ENCODE data around the gene OXLD1. TPM values are rescaled to one million over a fixed set of nuclear protein-coding genes. Genes with fewer than 3 reads are reported as not detected.

OXLD1 gene
- total and polyA plus RNA-seq, 2 experiments from 2014 or later = 48.5 to 49.3 TPM

DNA sequence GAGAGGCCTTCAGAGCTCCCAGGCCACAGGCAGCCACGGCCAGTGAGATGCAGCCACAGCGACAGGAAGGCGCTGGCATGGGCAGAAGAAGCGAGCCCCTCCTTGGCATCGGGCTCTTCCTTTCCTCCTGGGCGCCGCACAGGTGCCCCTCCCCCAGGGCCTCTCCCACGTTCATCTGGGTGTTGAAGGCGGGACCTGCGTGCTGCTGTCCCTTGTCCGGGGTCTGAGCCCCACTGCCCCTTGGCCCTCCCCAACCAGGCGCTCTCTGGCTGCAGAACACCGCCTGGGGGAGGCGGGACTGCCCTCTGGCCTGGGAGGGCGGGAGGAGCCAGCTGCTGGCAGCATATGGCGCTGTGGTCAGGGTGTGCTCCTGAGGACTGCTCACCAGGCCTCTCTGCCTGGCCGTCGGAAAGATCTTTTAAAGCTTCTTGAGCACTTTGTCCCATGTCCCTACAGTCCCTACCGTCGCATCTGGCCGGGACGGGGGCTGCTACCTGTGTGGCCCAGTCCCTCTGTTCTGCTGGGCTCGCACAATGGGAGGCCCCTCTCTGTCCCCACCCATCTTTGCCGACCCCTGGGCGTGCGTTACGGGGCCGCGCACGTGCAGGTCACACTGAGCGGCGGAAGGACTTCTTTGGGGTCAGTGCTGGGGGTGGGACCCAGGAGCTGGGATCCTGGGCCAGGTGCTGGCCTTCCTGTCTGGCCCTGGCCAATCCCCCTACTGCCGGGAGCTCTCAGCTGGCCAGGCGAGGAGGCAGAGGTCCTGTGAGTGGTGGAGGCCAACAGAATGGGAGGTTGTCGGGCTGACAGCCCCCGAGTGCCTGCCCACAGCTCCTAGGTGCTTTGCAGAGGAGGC, 47.4 kb upstream of the OXLD1 start:
- no peak overlapping the region for H3K4me2 ChIP-seq (ENCODE audit: unreplicated experiment)
- no peak overlapping the region for H2AFZ ChIP-seq
- DNase-seq = no peak
- no peak overlapping the region for H3K27ac ChIP-seq
- peaks cover 16% of the 10 kb centered on the region for H3K4me1 ChIP-seq (ENCODE audit: insufficient read depth)
- H3K4me3 ChIP-seq = no peak overlapping the region
- peak overlapping the region; percentile 63; the same call in 1 of the 2 replicates for H3K9ac ChIP-seq
- no peaks in the 10 kb centered on the region for H3K79me2 ChIP-seq (ENCODE audit: insufficient read depth)
- H3K9me3 ChIP-seq (ENCODE audit: low read depth) = no peaks in the 10 kb centered on the region
- no peaks in the 10 kb centered on the region for H3K36me3 ChIP-seq (ENCODE audit: low read depth)
- H3K9me2 ChIP-seq (ENCODE audit: insufficient read depth) = no peaks in the 10 kb centered on the region
- H4K20me1 ChIP-seq (ENCODE audit: insufficient read depth) = no peaks in the 10 kb centered on the region
- no peaks in the 10 kb centered on the region for H3F3A ChIP-seq (ENCODE audit: insufficient read depth)
- no peaks in the 10 kb centered on the region for H3K27me3 ChIP-seq (replicated peaks; ENCODE audit: insufficient read depth)
- in situ Hi-C loops (cut with MboI) = no loop called here
- WGBS, 2 experiments (ENCODE audit: low coverage in 1 of 2, low lambda C conversion rate in 2 of 2, missing lambda C conversion rate in 2 of 2) = 84 to 85% methylated on average over 29 to 36 of the region's 36 CpGs
- TF ChIP-seq EZH2phosphoT487 (IDR thresholded peaks at IDR 0.05; ENCODE audit: insufficient read depth, low read depth) (no peak), EZH2 (IDR thresholded peaks at IDR 0.05; ENCODE audit: insufficient read depth, poor library complexity, severe bottlenecking) (no peak)

DNA sequence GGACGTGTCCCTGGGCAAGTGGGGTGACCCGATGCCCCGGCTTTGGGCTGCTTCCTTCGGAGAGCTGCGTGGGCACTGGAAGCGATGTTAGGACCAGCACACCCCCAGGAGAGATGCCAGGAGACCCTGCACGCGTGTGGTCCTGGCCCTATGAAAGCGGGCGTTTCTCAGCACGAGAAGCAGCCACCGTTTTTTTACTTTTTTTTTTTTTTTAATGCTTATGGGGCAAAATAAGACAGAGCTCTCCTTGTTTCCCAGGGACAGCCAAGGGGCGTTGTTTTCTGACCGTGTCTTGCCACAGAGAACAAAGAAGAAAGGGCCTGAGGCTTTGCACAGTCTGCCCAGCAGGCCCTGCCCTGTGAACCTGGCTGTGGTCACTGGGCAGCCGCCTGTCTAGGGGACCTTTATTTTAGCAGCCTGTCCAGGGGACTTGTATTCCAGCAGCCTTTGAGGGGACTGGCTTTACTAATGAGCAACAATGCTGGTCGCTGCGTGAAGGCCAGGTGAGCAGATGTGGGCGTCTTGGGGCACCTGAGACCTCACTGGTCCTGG, 46.7 kb upstream of the OXLD1 start:
- Histone ChIP-seq H3K4me3 (peak overlapping the region; percentile 76), H3F3A (ENCODE audit: insufficient read depth) (no peaks in the 10 kb centered on the region), H3K27me3 (replicated peaks; ENCODE audit: insufficient read depth) (no peaks in the 10 kb centered on the region), H3K4me2 (ENCODE audit: unreplicated experiment) (peak overlapping the region; percentile 82), H4K20me1 (ENCODE audit: insufficient read depth) (no peaks in the 10 kb centered on the region), H2AFZ (peak overlapping the region; percentile 76; the same call in 1 of the 2 replicates), H3K9me3 (ENCODE audit: low read depth) (no peaks in the 10 kb centered on the region), H3K4me1 (ENCODE audit: insufficient read depth) (peaks cover 16% of the 10 kb centered on the region), H3K9me2 (ENCODE audit: insufficient read depth) (no peaks in the 10 kb centered on the region), H3K9ac (peak overlapping the region; percentile 63), H3K79me2 (ENCODE audit: insufficient read depth) (no peaks in the 10 kb centered on the region), H3K27ac (no peak overlapping the region), H3K36me3 (ENCODE audit: low read depth) (no peaks in the 10 kb centered on the region)
- TF ChIP-seq EZH2 (IDR thresholded peaks at IDR 0.05; ENCODE audit: insufficient read depth, poor library complexity, severe bottlenecking) (no peak), EZH2phosphoT487 (IDR thresholded peaks at IDR 0.05; ENCODE audit: insufficient read depth, low read depth) (no peak)
- in situ Hi-C loops (cut with MboI) = no loop called here
- peak; percentile 34 for DNase-seq
- 23 to 26% methylated on average over 17 to 18 of the region's 18 CpGs for WGBS, 2 experiments (ENCODE audit: low coverage in 1 of 2, low lambda C conversion rate in 2 of 2, missing lambda C conversion rate in 2 of 2)

DNA sequence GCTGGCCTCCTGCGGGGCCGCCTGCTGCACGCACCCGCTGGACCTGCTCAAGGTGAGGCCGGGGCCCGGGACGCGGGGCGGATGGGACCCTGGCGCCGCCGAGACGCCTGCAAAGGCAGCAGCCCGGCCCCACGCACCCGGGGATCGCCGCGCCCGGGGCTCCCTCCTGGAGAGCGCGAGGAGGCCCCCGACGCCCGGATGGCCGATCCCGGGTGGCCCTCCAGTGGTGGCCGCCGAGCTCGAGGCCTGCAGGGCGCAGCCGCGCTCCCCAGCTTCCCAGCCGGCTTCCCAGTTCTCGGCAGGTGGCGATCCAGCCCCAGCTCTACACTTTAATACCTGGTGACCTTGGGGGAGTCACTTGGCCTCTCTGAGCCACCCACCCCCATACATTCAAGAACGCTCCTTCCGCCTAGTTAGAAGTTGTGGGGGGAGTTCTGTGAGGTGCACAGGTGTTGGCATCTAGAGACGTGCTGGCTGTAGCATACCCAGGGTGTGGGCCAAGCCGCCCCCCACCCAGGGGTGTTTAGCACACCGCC, 46.1 kb upstream of the OXLD1 start:
- no peak overlapping the region for H3K27ac ChIP-seq
- peak overlapping the region; percentile 76 for H3K4me3 ChIP-seq
- H3K4me1 ChIP-seq (ENCODE audit: insufficient read depth) = peaks cover 16% of the 10 kb centered on the region
- DNase-seq = peak; percentile 71
- H3K9me2 ChIP-seq (ENCODE audit: insufficient read depth) = no peaks in the 10 kb centered on the region
- peak overlapping the region; percentile 63 for H3K9ac ChIP-seq
- in situ Hi-C loops (cut with MboI) = no loop called here
- H3K36me3 ChIP-seq (ENCODE audit: low read depth) = no peaks in the 10 kb centered on the region
- no peaks in the 10 kb centered on the region for H3K9me3 ChIP-seq (ENCODE audit: low read depth)
- no peaks in the 10 kb centered on the region for H3K27me3 ChIP-seq (replicated peaks; ENCODE audit: insufficient read depth)
- peak overlapping the region; percentile 76 for H2AFZ ChIP-seq
- no peaks in the 10 kb centered on the region for H4K20me1 ChIP-seq (ENCODE audit: insufficient read depth)
- peak overlapping the region; percentile 82 for H3K4me2 ChIP-seq (ENCODE audit: unreplicated experiment)
- no peaks in the 10 kb centered on the region for H3K79me2 ChIP-seq (ENCODE audit: insufficient read depth)
- WGBS, 2 experiments (ENCODE audit: low coverage in 1 of 2, low lambda C conversion rate in 2 of 2, missing lambda C conversion rate in 2 of 2) = 3 to 4% methylated on average over 19 to 41 of the region's 41 CpGs
- H3F3A ChIP-seq (ENCODE audit: insufficient read depth) = no peaks in the 10 kb centered on the region
- TF ChIP-seq EZH2 (IDR thresholded peaks at IDR 0.05; ENCODE audit: insufficient read depth, poor library complexity, severe bottlenecking) (no peak), EZH2phosphoT487 (IDR thresholded peaks at IDR 0.05; ENCODE audit: insufficient read depth, low read depth) (no peak)

DNA sequence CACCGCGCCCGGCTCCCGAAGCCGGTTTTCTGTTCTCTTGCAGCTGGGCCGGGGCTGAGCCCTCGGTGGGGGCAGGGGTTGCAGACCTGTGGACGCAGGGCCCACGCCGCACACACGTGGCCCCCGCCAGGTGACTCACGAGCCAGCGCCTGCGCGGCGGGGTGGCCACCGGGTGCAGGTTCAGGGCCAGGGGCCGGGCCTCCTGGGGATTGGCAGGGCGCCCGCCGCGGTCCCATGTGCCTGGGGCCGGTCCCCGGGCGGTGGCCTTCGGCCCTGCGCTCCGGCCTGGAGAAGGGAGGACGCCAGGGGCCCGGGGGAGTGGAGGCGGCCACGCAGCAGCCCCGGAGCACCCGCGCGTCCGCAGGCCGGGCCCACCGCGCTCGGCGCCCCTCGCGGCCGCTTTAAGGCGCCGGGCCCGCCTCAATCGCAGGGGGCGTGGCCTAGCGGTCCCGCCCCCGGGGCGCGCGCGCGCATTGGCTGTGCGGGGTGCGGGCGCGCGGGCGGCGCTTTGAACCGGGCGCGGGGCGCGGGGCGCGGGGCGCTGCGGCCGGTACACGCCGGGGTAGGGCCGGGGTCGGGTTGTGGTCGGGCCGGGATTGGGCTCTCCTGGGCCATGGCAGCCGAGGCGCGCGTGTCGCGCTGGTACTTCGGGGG, 45.5 kb upstream of the OXLD1 start, which contains the start of gene SLC25A10:
TSS of gene SLC25A10 (plus strand) at position 471 of the 654 bp plus-strand sequence. CDS start at position 614, 143 bp downstream.
- Histone ChIP-seq H3K36me3 (ENCODE audit: low read depth) (no peaks in the 10 kb centered on the region), H3K27ac (peak within 1 kb of the TSS; percentile 45), H3K9me3 (ENCODE audit: low read depth) (no peaks in the 10 kb centered on the region), H3K9me2 (ENCODE audit: insufficient read depth) (no peaks in the 10 kb centered on the region), H3K4me1 (ENCODE audit: insufficient read depth) (peaks cover 16% of the 10 kb centered on the region), H3K27me3 (replicated peaks; ENCODE audit: insufficient read depth) (no peaks in the 10 kb centered on the region), H3K4me2 (ENCODE audit: unreplicated experiment) (peak within 1 kb of the TSS; percentile 82), H3K9ac (peak within 1 kb of the TSS; percentile 63), H3K4me3 (peak within 1 kb of the TSS; percentile 76), H3F3A (ENCODE audit: insufficient read depth) (no peaks in the 10 kb centered on the region), H2AFZ (peak within 1 kb of the TSS; percentile 76), H3K79me2 (ENCODE audit: insufficient read depth) (no peaks in the 10 kb centered on the region), H4K20me1 (ENCODE audit: insufficient read depth) (no peaks in the 10 kb centered on the region)
- in situ Hi-C loops (cut with MboI) = no loop called here
- 2 to 6% methylated on average over 20 to 50 of the region's 89 CpGs for WGBS, 2 experiments (ENCODE audit: low coverage in 1 of 2, low lambda C conversion rate in 2 of 2, missing lambda C conversion rate in 2 of 2)
- TF ChIP-seq EZH2phosphoT487 (IDR thresholded peaks at IDR 0.05; ENCODE audit: insufficient read depth, low read depth) (no peak), EZH2 (IDR thresholded peaks at IDR 0.05; ENCODE audit: insufficient read depth, poor library complexity, severe bottlenecking) (no peak)
- DNase-seq = peak; percentile 90
